ENCODE data around the gene XIRP2. TPM values are rescaled to one million over a fixed set of nuclear protein-coding genes. Genes with fewer than 3 reads are reported as not detected.

Gene XIRP2
- total RNA-seq, 4 donors from 2014 or later = 266 to 3,644 (median 977) TPM

DNA sequence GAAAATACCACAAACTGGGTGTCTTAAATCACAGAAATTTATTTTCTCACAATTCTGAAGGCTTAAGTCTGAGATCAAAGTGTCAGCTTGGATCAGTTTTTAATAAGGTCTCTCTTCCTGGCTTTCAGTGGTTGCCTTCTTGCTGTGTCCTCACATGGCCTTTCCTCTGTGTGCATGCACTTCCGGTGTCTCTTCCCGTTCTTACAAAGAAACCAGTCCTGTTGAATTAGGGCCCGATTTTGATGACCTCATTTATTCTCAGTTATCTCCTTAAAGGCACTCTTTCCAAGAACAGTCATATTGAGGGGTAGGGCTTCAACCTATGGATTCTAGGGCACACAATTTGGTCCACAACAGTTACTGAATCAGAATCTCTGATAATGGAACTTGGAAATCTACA lies 5.4 kb upstream of the XIRP2 start:
- ATAC-seq = no peak
- no peak for DNase-seq
- H3K4me3 ChIP-seq = no peak overlapping the region
- no peaks in the 10 kb centered on the region for H3K36me3 ChIP-seq
- no peaks in the 10 kb centered on the region for H3K27me3 ChIP-seq
- no peak overlapping the region for H3K27ac ChIP-seq
- intact Hi-C loops (cut with DNase I; ENCODE audit: low total_unique reads) (no loop called here), in situ Hi-C loops (cut with MboI; ENCODE audit: low sequenced_read_pairs in 4 of 4) (no loop called here)
- H3K9me3 ChIP-seq = no peaks in the 10 kb centered on the region
- no peaks in the 10 kb centered on the region for H3K4me1 ChIP-seq
- TF ChIP-seq, protein P1, sequence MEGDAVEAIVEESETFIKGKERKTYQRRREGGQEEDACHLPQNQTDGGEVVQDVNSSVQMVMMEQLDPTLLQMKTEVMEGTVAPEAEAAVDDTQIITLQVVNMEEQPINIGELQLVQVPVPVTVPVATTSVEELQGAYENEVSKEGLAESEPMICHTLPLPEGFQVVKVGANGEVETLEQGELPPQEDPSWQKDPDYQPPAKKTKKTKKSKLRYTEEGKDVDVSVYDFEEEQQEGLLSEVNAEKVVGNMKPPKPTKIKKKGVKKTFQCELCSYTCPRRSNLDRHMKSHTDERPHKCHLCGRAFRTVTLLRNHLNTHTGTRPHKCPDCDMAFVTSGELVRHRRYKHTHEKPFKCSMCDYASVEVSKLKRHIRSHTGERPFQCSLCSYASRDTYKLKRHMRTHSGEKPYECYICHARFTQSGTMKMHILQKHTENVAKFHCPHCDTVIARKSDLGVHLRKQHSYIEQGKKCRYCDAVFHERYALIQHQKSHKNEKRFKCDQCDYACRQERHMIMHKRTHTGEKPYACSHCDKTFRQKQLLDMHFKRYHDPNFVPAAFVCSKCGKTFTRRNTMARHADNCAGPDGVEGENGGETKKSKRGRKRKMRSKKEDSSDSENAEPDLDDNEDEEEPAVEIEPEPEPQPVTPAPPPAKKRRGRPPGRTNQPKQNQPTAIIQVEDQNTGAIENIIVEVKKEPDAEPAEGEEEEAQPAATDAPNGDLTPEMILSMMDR (IDR thresholded peaks at IDR 0.05 in 4 of 5, conservative IDR thresholded peaks at IDR 0.05 in 1 of 5) = no peak
- TF ChIP-seq POLR2A (IDR thresholded peaks at IDR 0.05) = no peak

DNA sequence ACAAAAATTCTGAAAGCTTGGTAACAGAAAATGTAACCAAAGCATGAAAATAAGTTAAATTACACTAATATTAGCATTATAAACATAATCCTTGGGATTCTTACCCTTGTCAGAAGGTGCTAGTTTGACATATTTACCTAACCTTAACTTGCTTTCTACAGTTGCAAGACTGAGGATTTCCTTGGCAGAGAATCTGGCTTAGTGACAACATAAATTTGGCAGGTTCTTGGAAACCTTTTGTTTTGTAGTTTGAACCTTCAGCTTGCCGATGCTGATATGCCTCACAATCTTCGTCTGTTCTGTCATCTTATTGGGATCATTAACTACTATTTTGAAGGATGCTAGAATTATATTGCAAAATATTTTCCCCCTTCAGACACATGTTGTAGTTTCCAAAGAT lies 3.4 kb downstream of the XIRP2 start:
- no peaks in the 10 kb centered on the region for H3K36me3 ChIP-seq
- ATAC-seq = no peak
- H3K4me3 ChIP-seq = no peak overlapping the region
- no peaks in the 10 kb centered on the region for H3K27me3 ChIP-seq
- no peak overlapping the region for H3K27ac ChIP-seq
- no peak for DNase-seq
- no peaks in the 10 kb centered on the region for H3K9me3 ChIP-seq
- in situ Hi-C loops (cut with MboI; ENCODE audit: low sequenced_read_pairs in 4 of 4) = no loop called here
- intact Hi-C loops (cut with DNase I; ENCODE audit: low total_unique reads) = no loop called here
- H3K4me1 ChIP-seq = no peaks in the 10 kb centered on the region
- TF ChIP-seq, protein P1 (IDR thresholded peaks at IDR 0.05 in 4 of 5, conservative IDR thresholded peaks at IDR 0.05 in 1 of 5) = no peak
- no peak for TF ChIP-seq POLR2A (IDR thresholded peaks at IDR 0.05)

DNA sequence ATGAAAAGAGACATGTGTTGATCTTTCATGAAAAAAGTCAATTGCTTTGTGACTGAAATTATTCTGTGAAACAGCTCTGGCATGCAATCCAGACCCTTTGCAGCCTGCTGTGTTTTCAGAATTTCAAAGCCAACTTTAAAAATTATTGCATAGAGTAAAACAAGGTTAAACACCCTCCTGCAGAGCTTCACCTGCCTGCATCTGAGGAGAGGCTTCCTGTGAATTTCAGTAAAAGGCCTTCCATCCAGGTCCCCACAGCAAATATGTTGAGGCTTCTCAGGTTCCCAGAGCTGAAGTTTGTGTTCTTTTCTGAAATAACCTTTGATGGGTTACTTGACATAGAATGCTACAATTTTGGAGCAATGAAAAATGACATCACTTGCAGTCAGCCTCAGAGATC lies 4.1 kb downstream of the XIRP2 start:
- DNase-seq (no peak), ATAC-seq (no peak)
- intact Hi-C loops (cut with DNase I; ENCODE audit: low total_unique reads) = no loop called here
- in situ Hi-C loops (cut with MboI; ENCODE audit: low sequenced_read_pairs in 4 of 4) = no loop called here
- no peak overlapping the region for H3K4me3 ChIP-seq
- TF ChIP-seq, protein P1 (IDR thresholded peaks at IDR 0.05 in 4 of 5, conservative IDR thresholded peaks at IDR 0.05 in 1 of 5) = no peak
- TF ChIP-seq POLR2A (IDR thresholded peaks at IDR 0.05) = no peak
- H3K36me3 ChIP-seq = no peaks in the 10 kb centered on the region
- no peaks in the 10 kb centered on the region for H3K9me3 ChIP-seq
- H3K27me3 ChIP-seq = no peaks in the 10 kb centered on the region
- no peaks in the 10 kb centered on the region for H3K4me1 ChIP-seq
- no peak overlapping the region for H3K27ac ChIP-seq

GRCh38 chr2:166895243-166895642 lies 7.0 kb downstream of the XIRP2 start:
- H3K4me1 ChIP-seq = no peaks in the 10 kb centered on the region
- in situ Hi-C loops (cut with MboI; ENCODE audit: low sequenced_read_pairs in 4 of 4) = no loop called here
- DNase-seq = no peak
- no peaks in the 10 kb centered on the region for H3K9me3 ChIP-seq
- H3K27ac ChIP-seq = no peak overlapping the region
- TF ChIP-seq, protein P1 (IDR thresholded peaks at IDR 0.05 in 4 of 5, conservative IDR thresholded peaks at IDR 0.05 in 1 of 5) = no peak
- no peak for TF ChIP-seq POLR2A (IDR thresholded peaks at IDR 0.05)
- intact Hi-C loops (cut with DNase I; ENCODE audit: low total_unique reads) = no loop called here
- no peaks in the 10 kb centered on the region for H3K36me3 ChIP-seq
- ATAC-seq = no peak
- H3K27me3 ChIP-seq = no peaks in the 10 kb centered on the region
- H3K4me3 ChIP-seq = no peak overlapping the region

GRCh38 chr2:166897666-166898065 lies 9.4 kb downstream of the XIRP2 start:
- H3K36me3 ChIP-seq = no peaks in the 10 kb centered on the region
- ATAC-seq (no peak), DNase-seq (no peak)
- TF ChIP-seq POLR2A (IDR thresholded peaks at IDR 0.05) = no peak
- TF ChIP-seq, protein P1 (IDR thresholded peaks at IDR 0.05 in 4 of 5, conservative IDR thresholded peaks at IDR 0.05 in 1 of 5) = no peak
- no peaks in the 10 kb centered on the region for H3K4me1 ChIP-seq
- in situ Hi-C loops (cut with MboI; ENCODE audit: low sequenced_read_pairs in 4 of 4) = no loop called here
- H3K27ac ChIP-seq = no peak overlapping the region
- no peak overlapping the region for H3K4me3 ChIP-seq
- H3K27me3 ChIP-seq = no peaks in the 10 kb centered on the region
- intact Hi-C loops (cut with DNase I; ENCODE audit: low total_unique reads) = no loop called here
- no peaks in the 10 kb centered on the region for H3K9me3 ChIP-seq
